Activated CD8-positive, alpha-beta memory T cell treated with anti-CD3 and anti-CD28 coated beads, Interleukin-2, amount 50 U/mL, for 48 hours (primary cell): Measurements from ENCODE around the gene UBA1.
"Not testable (repeated sequence)": the region's sequence is repeated elsewhere in the genome, so short reads cannot be mapped to it uniquely, and the experiment has no call there.

ENCODE experiments used
- DNase-seq: peaks from one replicate; pipeline ENCODE4 v3.0.0-alpha.2; 2020

The UBA1 gene

DNA sequence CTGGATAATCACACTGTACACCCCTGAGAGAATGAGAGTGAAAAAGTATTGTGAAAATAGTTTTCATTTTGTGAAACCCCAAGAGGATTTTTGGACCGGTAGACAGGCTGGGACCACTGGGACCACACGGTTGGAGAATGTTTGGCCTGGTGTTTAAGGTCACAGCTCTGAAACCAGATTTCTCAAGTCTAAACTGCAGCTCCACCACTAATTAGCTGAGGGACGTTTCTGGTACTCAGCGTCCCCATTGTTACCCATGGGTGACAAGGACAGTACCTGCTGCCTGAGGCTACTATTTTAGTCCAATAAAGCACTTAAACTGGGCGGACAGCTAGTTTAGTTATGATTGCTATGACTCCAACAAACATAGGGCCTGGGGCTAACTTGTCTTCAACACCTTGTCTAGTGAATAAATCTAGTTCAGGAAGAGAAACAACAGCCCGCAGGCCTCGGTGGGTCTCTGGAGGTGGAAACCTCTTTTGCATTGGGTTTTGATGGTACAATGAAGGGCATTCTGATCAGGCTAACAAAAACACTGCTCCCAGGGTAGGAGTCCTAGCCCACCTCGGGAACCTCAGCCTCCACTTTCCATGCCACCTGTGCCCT is 38.7 kb downstream of the UBA1 start:
- DNase-seq: peak; percentile 35

DNA sequence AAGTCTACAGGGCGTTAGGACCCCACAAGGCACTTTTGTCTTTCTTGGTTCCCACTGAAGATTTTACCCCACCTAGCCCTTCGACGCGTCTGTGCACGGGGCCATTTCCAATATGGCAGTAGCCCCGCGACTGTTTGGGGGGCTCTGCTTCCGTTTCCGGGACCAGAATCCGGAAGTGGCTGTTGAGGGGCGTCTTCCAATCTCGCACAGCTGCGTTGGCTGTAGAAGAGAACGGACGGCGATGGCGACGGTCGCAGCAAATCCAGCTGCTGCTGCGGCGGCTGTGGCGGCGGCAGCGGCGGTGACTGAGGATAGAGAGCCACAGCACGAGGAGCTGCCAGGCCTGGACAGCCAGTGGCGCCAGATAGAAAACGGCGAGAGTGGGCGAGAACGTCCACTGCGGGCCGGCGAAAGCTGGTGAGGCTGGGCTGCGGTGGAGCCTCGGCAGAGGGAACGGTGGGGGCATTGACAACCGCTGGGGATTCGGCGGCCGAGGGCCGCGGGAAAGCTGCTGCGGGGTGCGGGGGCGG is 39.2 kb downstream of the UBA1 start, which contains the start of gene USP11:
TSS of gene USP11 (plus strand) at position 207 of the 530 bp plus-strand sequence. CDS start at position 242, 35 bp downstream.
- DNase-seq: peak; percentile 72

DNA sequence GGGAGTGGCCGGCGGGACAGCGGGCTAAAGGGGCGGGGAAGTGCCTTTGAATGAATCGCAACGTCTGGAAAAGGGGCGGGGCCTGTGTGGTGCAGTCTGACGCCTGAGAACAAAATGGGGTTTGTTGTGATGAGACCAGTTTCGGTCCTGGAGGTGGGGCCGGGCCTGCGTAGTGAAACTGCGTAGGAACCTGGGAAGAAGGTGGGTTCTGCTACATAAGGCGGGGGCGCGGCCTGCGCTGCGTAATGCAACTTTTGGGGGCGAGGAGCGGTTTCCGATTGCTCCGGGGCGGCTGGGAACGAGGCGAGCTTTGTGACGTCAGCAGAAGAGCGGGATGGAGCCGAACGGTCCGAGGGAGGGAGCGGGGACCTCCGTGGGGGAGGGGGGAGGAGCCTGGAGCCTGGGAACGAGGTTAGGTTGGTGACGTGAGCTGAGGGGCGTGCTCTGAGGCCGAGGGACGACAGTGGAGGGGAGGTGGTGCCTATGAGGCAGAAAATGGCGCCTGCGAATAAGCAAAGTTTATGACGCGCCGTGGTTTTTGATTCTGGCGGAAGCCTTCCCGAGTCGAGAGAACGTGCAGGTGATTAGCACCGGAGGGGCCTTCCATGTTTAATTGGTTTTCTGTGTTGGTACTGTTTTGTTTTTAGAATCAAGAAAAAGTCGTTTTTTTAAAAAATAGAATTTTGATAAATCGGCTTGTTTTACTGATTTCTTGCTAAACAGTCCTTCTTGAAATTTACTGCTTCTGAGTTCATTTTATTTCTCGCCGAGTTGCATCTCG is 39.9 kb downstream of the UBA1 start:
- DNase-seq: peak; percentile 91

DNA sequence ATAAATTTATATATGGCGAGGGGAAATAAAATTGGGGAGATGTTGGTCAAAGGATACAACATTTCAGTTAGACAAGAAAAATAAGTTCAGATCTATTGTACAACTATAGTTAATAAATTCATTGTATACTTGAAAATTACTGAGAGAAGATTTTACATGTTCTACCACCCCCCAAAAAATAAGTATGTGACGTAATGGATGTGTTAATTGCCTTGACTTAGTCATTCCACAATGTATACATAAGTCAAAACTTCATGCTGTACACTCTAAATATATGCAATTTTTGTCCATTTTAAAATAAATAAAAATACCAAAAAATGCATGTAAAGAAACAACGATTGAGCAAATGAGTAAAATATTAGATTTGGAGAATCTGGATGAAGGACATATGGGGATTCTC is 41.0 kb downstream of the UBA1 start:
- no peak for DNase-seq

DNA sequence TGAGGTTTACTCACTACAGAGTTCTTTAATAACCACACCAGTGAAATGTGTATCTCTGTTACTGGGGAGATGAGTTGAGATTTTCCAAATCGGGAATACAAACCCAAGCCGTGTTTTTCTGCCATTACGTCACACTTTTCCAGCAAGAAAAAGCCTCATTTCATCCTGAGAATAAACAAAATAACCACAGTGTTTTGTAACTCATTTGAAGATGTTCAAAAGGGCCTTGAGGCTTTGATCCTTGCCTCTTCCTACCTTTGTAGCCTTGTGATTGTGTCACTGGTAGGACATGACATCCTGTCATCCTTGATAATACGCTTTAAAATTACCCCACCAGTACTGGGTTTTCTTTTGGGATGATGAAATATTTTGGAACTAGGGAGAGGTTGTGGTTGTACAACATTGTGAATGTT is 42.1 kb downstream of the UBA1 start:
- no peak for DNase-seq

DNA sequence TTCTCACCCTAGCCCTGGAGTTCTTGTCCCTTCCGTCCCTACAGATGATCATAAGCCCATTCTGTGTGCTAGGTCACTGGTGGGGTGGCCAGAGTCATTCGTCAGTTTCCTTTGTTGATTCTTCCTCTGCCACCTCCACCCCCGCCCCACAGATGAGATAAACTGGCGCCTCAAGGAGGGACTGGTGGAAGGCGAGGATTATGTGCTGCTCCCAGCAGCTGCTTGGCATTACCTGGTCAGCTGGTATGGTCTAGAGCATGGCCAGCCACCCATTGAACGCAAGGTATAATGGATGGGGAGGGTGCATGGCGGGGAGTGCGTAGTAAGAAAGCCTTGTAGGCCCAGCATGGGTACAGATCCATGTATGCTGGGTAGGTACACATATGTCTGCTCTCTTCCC is 45.6 kb downstream of the UBA1 start:
- no peak for DNase-seq

DNA sequence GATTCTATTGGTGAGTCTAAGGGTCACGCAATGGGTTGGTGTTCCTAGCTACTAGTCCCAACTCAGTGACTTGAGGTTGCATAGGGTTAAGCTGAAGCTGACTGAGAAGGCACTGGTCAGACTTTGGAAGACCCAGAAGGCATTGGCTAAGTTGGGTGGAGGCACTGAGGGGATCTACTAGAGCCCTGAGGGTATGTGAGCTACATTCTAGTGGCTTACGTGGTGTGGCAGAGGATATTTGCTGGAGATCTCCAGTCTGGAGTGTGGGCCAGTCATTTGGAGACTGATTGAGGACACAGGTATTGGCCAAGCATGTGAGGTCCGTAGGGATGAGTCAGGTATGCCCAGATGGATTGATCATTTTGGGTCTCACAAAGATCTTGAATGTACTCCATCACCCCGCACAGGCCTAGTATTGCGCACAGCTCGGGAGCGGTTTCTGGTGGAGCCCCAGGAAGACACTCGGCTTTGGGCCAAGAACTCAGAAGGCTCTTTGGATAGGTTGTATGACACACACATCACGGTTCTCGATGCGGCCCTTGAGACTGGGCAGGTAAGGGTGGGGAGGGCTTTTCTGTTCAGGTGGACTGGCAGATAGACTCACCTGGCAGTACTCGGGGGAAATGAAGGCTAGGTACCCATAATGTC is 46.4 kb downstream of the UBA1 start:
- DNase-seq: no peak

DNA sequence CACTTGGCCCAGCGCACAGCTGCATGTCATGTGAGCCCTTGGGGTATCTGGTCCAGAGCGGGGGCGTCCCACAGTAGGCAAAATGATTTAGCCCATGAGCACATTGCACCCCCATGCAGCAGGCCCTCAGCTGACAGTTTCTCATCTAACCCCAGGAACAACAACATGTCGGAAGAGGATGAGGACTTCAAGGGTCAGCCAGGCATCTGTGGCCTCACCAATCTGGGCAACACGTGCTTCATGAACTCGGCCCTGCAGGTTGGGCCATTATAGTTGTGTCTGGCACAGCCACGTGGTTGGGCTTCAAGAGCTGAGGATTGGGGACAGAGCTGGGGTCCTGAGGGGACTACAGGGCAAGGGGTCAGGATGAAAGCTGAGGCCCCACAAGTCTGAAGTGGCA is 47.0 kb downstream of the UBA1 start:
- peak; percentile 17 for DNase-seq

DNA sequence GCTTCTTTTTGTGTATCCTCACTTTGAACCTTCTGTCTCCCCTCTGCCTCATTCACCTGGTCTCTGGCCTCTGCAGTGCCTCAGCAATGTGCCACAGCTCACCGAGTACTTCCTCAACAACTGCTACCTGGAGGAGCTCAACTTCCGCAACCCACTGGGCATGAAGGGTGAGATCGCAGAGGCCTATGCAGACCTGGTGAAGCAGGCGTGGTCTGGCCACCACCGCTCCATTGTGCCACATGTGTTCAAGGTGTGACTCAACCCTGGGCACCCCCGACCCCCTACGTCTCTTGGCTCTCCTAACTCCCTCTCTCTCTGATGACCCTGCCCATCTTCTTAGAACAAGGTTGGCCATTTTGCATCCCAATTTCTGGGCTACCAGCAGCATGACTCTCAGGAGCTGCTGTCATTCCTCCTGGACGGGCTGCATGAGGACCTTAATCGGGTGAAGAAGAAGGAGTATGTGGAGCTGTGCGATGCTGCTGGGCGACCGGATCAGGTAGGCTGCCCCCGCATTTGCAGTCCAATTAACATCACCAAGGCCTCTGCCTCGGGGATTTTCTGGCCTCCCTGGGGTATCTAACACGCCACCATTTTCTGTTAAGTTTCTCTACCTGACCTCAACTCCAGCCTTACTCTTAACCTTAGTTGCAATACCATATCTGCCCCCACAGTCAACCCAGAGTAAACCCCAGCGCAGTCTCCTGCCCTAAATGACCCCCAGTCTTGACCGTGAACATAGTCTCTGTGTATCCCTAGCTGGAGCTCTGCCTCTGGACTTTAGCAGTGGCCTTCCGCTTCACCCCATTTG is 47.8 kb downstream of the UBA1 start:
- DNase-seq: no peak

DNA sequence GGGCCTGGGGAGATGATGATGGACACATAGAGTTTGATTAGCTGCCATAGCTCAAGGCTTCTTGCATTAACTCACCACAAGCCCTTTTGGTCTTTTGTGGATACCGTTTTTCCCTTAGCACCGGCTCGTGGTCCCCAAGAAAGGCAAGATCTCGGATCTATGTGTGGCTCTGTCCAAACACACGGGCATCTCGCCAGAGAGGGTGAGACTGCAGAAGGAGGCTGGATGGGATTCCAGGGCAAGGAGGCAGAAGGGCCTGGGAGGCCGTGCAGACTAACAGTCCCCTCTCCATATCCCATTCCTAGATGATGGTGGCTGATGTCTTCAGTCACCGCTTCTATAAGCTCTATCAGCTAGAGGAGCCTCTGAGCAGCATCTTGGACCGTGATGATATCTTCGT is 48.7 kb downstream of the UBA1 start:
- DNase-seq: no peak

DNA sequence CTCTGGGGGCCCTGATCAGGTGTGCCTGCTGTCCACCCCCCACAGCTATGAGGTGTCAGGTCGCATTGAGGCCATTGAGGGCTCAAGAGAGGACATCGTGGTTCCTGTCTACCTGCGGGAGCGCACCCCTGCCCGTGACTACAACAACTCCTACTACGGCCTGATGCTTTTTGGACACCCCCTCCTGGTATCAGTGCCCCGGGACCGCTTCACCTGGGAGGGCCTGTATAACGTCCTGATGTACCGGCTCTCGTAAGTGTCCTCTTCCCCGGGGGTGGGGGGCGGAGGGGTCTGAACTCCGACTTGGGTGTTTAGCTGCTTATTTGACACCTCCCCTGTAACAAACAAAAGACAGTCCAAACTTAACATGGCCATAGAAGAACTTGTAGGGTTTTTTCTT is 49.7 kb downstream of the UBA1 start:
- DNase-seq: no peak

DNA sequence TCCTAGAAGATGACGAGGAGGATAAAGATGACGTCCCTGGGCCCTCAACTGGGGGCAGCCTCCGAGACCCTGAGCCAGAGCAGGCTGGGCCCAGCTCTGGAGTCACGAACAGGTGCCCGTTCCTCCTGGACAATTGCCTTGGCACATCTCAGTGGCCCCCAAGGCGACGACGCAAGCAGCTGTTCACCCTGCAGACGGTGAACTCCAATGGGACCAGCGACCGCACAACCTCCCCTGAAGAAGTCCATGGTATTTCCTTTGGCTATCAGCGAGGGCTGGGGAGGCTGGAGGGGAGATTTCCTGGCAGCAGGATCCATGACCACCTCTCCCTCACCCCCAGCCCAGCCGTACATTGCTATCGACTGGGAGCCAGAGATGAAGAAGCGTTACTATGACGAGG is 51.0 kb downstream of the UBA1 start:
- DNase-seq: no peak

DNA sequence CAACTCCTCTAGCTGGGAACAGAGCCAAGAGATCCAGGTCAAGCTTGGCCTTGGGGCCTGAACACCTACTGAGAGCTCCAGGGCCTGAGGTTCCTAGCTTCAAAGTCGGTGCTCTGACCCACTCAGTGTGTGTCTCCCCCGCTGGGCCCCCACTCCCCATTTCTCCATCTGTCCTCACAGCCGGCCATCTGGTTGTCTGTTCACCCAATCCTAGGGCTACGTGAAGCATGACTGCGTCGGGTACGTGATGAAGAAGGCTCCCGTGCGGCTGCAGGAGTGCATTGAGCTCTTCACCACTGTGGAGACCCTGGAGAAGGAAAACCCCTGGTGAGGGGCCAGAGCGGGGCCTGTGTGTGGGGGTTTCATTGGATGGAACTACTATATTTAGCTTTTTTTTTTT is 51.5 kb downstream of the UBA1 start:
- DNase-seq: no peak

DNA sequence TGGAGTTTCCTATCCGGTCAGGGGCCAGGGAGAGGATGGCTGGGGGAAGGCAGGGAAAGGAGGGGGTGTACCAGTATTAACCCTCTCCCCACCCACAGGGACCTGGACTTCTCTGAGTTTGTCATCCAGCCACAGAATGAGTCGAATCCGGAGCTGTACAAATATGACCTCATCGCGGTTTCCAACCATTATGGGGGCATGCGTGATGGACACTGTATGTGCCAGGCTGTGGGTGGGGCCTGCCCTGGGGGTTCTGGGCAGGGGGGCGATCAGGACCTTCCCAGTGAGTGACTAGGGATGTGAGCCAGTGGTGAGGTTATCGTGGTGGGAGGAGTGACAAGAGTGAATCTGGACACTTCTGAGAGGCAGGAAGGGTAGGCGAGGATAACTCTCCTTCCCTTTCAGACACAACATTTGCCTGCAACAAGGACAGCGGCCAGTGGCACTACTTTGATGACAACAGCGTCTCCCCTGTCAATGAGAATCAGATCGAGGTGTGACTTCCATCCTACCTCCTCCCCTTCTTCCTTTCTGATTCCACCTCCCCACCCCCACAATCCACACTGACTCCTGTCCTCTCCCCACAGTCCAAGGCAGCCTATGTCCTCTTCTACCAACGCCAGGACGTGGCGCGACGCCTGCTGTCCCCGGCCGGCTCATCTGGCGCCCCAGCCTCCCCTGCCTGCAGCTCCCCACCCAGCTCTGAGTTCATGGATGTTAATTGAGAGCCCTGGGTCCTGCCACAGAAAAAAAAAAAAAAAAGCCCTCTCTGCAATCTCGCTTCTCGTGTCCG is 53.8 kb downstream of the UBA1 start:
- DNase-seq: no peak

DNA sequence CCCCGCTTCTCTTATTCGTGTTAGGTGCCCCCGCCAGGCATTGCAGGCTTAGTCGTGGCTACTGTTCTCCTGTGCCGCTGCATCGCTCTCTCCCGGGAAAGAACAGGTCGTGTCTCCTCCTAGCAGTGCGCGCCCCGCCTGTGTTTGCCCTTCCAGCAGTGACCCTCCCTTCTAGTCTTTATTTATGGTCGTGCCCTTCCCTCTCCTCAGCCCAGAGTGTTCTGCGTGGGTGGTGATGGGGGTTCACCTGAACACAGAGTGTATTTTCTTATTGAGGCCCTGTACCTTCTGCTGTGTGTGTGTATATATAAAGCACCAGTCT is 54.3 kb downstream of the UBA1 start:
- no peak for DNase-seq

DNA sequence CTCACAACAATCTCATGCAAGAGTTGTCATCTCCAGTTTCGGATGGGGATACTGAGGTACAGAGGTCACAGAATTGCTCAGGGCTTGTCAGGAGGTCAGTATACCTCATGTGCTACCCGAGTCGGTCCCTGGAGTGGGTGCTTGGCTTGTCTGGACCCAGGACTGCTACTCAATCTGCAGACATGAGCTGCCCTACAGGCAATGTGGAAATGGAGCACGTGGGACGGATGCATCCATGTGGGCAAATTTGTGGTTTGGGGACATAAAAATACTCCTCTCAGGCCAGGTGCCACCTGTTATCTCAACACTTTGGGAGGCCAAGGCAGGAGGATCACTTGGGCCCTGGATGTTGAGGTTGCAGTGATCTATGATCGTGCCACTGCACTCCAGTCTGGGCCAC is 54.9 kb downstream of the UBA1 start:
- DNase-seq: no peak

DNA sequence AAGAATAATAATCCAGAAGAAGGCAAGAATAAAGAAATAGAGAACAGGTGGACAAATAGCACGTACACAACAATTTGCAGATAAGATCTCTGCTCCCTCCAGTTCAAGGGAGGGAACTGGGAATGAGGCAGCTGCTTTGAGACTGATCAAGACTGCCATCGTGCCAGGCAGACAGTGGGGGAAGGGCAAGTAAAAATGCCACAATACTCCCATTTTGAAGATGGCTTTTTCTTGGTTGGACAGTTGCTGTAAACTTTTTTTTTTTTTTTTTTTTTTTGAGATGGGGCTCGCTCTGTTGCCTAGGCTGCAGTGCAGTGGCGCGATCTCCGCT is 56.4 kb downstream of the UBA1 start:
- no peak for DNase-seq

DNA sequence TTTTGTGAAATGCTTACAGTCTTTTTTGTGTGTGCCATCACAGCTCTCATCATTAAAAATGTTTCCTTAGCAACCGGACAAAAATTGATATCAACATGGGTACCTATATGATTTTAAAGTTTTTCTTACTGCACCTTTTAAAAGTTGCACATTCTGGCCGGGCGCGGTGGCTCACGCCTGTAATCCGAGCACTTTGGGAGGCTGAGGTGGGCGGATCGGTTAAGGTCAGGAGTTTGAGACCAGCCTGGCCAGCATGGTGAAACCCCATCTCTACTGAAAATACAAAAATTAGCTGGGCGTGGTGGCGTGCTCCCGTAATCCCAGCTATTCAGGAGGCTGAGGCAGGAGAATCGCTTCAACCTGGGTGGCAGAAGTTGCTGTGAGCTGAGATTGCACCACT is 64.0 kb downstream of the UBA1 start:
- DNase-seq: not testable (repeated sequence)
